ENCODE results near the gene GPR146. TPM values are rescaled to one million over a fixed set of nuclear protein-coding genes. Genes with fewer than 3 reads are reported as not detected.
A peak's percentile ranks its signal among the peaks of the same experiment; 100 is the strongest.

GPR146 gene
- total RNA-seq, 4 donors from 2014 or later, result 12.5 to 30.8 (median 25.5) TPM

DNA sequence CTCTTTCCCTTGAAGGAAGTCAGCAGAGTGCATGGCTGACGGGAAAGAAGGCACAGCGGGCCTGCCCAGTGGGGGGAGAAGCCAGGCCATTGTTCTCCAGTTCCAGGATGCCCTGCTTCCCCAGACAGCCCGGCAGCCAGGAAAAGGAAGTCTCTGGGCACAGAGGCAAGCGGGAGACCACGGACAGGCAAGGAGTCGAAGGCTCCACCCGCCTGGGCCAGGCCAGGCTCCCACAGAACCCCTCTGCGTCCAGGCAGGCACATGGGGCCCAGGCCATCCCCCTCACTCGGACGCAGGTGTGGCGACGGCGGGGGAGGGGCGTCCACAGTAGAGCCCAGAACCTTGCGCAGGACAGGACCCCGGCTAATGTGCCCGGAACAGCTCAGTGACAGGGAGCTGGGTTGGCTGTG is 8.7 kb downstream of the GPR146 start:
- no peak for DNase-seq (ENCODE audit: extremely low spot score)
- peaks cover 4 to 12% (median 7%) of the 10 kb centered on the region in 4 donors for H3K36me3 ChIP-seq
- H3K9me3 ChIP-seq, result no peaks in the 10 kb centered on the region
- H3K27me3 ChIP-seq, result no peaks in the 10 kb centered on the region
- peak overlapping the region; percentile 62 to 83 (median 72) for H3K27ac ChIP-seq (replicated peaks in 1 of 4)
- intact Hi-C loops (cut with DNase I), result no loop called here
- no peak overlapping the region for H3K4me3 ChIP-seq
- WGBS, result 74% methylated on average over 14 of the region's 17 CpGs
- H3K4me1 ChIP-seq, result peaks cover 86 to 94% (median 92%) of the 10 kb centered on the region in 4 donors
- TF ChIP-seq POLR2AphosphoS5 (IDR thresholded peaks at IDR 0.05), result peak; percentile 26 to 45
- peak; percentile 39 for TF ChIP-seq EP300 (IDR thresholded peaks at IDR 0.05)
- TF ChIP-seq, protein P1, sequence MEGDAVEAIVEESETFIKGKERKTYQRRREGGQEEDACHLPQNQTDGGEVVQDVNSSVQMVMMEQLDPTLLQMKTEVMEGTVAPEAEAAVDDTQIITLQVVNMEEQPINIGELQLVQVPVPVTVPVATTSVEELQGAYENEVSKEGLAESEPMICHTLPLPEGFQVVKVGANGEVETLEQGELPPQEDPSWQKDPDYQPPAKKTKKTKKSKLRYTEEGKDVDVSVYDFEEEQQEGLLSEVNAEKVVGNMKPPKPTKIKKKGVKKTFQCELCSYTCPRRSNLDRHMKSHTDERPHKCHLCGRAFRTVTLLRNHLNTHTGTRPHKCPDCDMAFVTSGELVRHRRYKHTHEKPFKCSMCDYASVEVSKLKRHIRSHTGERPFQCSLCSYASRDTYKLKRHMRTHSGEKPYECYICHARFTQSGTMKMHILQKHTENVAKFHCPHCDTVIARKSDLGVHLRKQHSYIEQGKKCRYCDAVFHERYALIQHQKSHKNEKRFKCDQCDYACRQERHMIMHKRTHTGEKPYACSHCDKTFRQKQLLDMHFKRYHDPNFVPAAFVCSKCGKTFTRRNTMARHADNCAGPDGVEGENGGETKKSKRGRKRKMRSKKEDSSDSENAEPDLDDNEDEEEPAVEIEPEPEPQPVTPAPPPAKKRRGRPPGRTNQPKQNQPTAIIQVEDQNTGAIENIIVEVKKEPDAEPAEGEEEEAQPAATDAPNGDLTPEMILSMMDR (IDR thresholded peaks at IDR 0.05), result no peak
- no peak for TF ChIP-seq POLR2A (IDR thresholded peaks at IDR 0.05; ENCODE audit: low read depth)

DNA sequence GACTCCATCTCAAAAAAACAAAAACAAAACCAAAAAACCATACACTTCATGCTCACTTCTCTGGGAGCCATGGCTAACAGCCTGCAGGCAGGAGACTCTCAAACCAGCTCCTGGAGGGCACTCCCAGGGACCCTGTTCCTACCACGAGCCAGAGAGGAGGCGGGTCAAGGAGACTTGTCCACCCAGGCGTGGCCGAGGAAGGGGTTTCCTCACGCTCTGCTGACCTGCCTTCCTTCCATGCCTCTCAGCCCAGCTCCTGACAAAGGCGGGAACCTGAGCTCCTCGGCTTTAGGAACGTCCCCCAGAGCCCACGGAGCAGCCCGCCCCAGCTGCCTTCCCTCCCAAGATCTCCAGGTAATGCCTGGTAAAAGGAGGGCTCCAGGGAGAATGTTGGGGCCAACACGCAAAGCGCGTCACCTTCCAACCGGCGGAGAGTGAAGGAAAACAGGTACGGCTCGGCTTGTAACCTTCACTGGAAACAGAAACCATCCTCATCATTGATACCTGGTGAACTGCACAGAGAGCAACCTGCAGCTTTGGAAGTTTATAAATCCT is 9.5 kb downstream of the GPR146 start:
- peaks cover 77 to 85% (median 84%) of the 10 kb centered on the region in 4 donors for H3K4me1 ChIP-seq
- intact Hi-C loops (cut with DNase I), result no loop called here
- 88% methylated on average over 14 of the region's 17 CpGs for WGBS
- peaks cover 4 to 21% (median 13%) of the 10 kb centered on the region in 4 donors for H3K36me3 ChIP-seq
- DNase-seq (ENCODE audit: extremely low spot score), result no peak
- no peak for TF ChIP-seq EP300 (IDR thresholded peaks at IDR 0.05)
- TF ChIP-seq POLR2A (IDR thresholded peaks at IDR 0.05; ENCODE audit: low read depth), result no peak
- TF ChIP-seq, protein P1 (IDR thresholded peaks at IDR 0.05), result no peak
- TF ChIP-seq POLR2AphosphoS5 (IDR thresholded peaks at IDR 0.05), result no peak
- H3K4me3 ChIP-seq, result no peak overlapping the region
- no peaks in the 10 kb centered on the region for H3K27me3 ChIP-seq
- peak overlapping the region; percentile 56 to 83 (median 72) for H3K27ac ChIP-seq (replicated peaks in 1 of 4)
- no peaks in the 10 kb centered on the region for H3K9me3 ChIP-seq

- intact Hi-C loops (cut with DNase I), result no loop called here
- peak in 1 of 2 donors; percentile 24 for TF ChIP-seq POLR2AphosphoS5 (IDR thresholded peaks at IDR 0.05)
- TF ChIP-seq, protein P1 (IDR thresholded peaks at IDR 0.05), result no peak
- no peak for TF ChIP-seq EP300 (IDR thresholded peaks at IDR 0.05)
- no peaks in the 10 kb centered on the region for H3K27me3 ChIP-seq
- H3K9me3 ChIP-seq, result no peaks in the 10 kb centered on the region
- peaks cover 4 to 22% (median 13%) of the 10 kb centered on the region in 4 donors for H3K36me3 ChIP-seq
- peak overlapping the region; percentile 56 to 83 (median 72) for H3K27ac ChIP-seq (replicated peaks in 1 of 4)
- DNase-seq (ENCODE audit: extremely low spot score), result no peak
- peaks cover 72 to 80% (median 78%) of the 10 kb centered on the region in 4 donors for H3K4me1 ChIP-seq
- H3K4me3 ChIP-seq, result peak overlapping the region; percentile 45 to 57 (median 48)
- 84% methylated on average over 5 of the region's 25 CpGs for WGBS
Measured at GRCh38 chr7:1054438-1054837, 10.1 kb downstream of the GPR146 start.

GRCh38 chr7:1054861-1055450 is 10.6 kb downstream of the GPR146 start:
- no peak for DNase-seq (ENCODE audit: extremely low spot score)
- H3K4me3 ChIP-seq, result peak overlapping the region; percentile 45 to 57 (median 48)
- intact Hi-C loops (cut with DNase I), result no loop called here

DNA sequence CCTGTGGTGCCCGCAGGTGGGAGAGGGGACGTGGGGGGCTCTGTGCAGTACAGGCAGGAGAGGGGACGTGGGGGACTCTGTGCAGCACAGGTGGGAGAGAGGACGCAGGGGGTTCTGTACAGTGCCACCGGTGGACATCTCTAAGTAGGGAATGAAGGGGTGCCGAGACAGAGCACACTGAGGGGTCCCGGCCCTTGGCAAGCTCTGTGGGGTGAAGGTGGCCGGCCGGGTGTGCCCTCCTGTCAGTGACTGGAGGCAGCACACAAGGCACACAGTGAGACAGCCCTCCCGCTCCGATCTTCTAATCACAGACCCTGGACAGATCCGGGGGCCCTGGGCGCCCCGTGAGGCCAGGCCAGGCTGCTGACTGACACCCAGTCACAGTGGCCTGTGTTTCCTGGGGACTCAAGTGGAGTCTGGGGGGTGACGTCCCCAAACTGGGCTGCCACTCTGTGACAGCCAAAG is 11.2 kb downstream of the GPR146 start:
- Histone ChIP-seq H3K27ac (replicated peaks in 1 of 4) (peak overlapping the region; percentile 56 to 83 (median 72)), H3K4me3 (peak overlapping the region; percentile 45 to 57 (median 48)), H3K27me3 (no peaks in the 10 kb centered on the region), H3K4me1 (peaks cover 74 to 75% (median 75%) of the 10 kb centered on the region in 4 donors), H3K9me3 (no peaks in the 10 kb centered on the region), H3K36me3 (peaks cover 4 to 22% (median 13%) of the 10 kb centered on the region in 4 donors)
- no peak for DNase-seq (ENCODE audit: extremely low spot score)
- WGBS, result 77% methylated on average over 14 of the region's 15 CpGs
- TF ChIP-seq, protein P1 (IDR thresholded peaks at IDR 0.05), result no peak
- TF ChIP-seq POLR2AphosphoS5 (IDR thresholded peaks at IDR 0.05), result no peak
- TF ChIP-seq EP300 (IDR thresholded peaks at IDR 0.05), result no peak
- TF ChIP-seq POLR2A (IDR thresholded peaks at IDR 0.05; ENCODE audit: low read depth), result no peak
- intact Hi-C loops (cut with DNase I), result no loop called here

More at GRCh38 chr7:1054861-1055450, 10.6 kb downstream of the GPR146 start:
- H3K27me3 ChIP-seq, result no peaks in the 10 kb centered on the region
- H3K27ac ChIP-seq (replicated peaks in 1 of 4), result peak overlapping the region; percentile 56 to 83 (median 72)
- 56% methylated on average over 9 of the region's 32 CpGs for WGBS
- no peaks in the 10 kb centered on the region for H3K9me3 ChIP-seq
- peaks cover 71 to 75% (median 74%) of the 10 kb centered on the region in 4 donors for H3K4me1 ChIP-seq
- H3K36me3 ChIP-seq, result peaks cover 4 to 22% (median 13%) of the 10 kb centered on the region in 4 donors
- TF ChIP-seq POLR2AphosphoS5 (IDR thresholded peaks at IDR 0.05) (peak; percentile 44 to 66), POLR2A (IDR thresholded peaks at IDR 0.05; ENCODE audit: low read depth) (no peak), EP300 (IDR thresholded peaks at IDR 0.05) (no peak)

Data from esophagus muscularis mucosa (tissue), 4 donors.